ENCODE measurements around the gene OR10A6.

The OR10A6 gene

GRCh38 chr11:7909585-7910285, 21.3 kb downstream of the OR10A6 start:
- DNase-seq: no peak

GRCh38 chr11:7907121-7907520, 23.9 kb downstream of the OR10A6 start:
- no peak for DNase-seq

GRCh38 chr11:7906481-7906880, 24.6 kb downstream of the OR10A6 start:
- no peak for DNase-seq

- no peak for DNase-seq
These were observed 25.1 kb downstream of the OR10A6 start for GRCh38 chr11:7905961-7906429.

GRCh38 chr11:7905549-7905948, 25.5 kb downstream of the OR10A6 start:
- no peak for DNase-seq

- no peak for DNase-seq
These were observed 26.2 kb downstream of the OR10A6 start for GRCh38 chr11:7904917-7905316.

GRCh38 chr11:7903940-7904339, 27.1 kb downstream of the OR10A6 start:
- no peak for DNase-seq

GRCh38 chr11:7901319-7901854, 29.7 kb downstream of the OR10A6 start:
- DNase-seq: no peak

- no peak for DNase-seq
These were observed 30.4 kb downstream of the OR10A6 start for GRCh38 chr11:7900686-7901085.

- DNase-seq: no peak
These were observed 31.6 kb downstream of the OR10A6 start for GRCh38 chr11:7899418-7899817.

GRCh38 chr11:7898666-7899283, 32.3 kb downstream of the OR10A6 start:
- no peak for DNase-seq

- DNase-seq: no peak
These were observed 34.9 kb downstream of the OR10A6 start for GRCh38 chr11:7896009-7896785.

- no peak for DNase-seq
These were observed 36.8 kb downstream of the OR10A6 start for GRCh38 chr11:7894251-7894650.

GRCh38 chr11:7893796-7894195, 37.3 kb downstream of the OR10A6 start:
- no peak for DNase-seq

GRCh38 chr11:7892840-7893254, 38.2 kb downstream of the OR10A6 start:
- DNase-seq: peak; percentile 58

GRCh38 chr11:7892059-7892699, 38.9 kb downstream of the OR10A6 start:
- DNase-seq: no peak

GRCh38 chr11:7890417-7891172, 40.5 kb downstream of the OR10A6 start:
- DNase-seq: no peak

GRCh38 chr11:7889985-7890384, 41.1 kb downstream of the OR10A6 start:
- no peak for DNase-seq

- no peak for DNase-seq
These were observed 48.2 kb downstream of the OR10A6 start for GRCh38 chr11:7882860-7883259.

Measured in CD4-positive, alpha-beta T cell treated with Interleukin-17A for 1 hour (primary cell).